Type B pancreatic cell (in vitro differentiated cells): Measurements from ENCODE around the gene EVC. TPM values are rescaled to one million over a fixed set of nuclear protein-coding genes. Genes with fewer than 3 reads are reported as not detected.

Source experiments
- DNase-seq: peaks from one replicate; pipeline ENCODE4 v3.0.0; 2021; ENCODE audit warnings: mixed read lengths; ENCODE audit not compliant: unreplicated experiment; ENCODE audit errors: extremely low spot score
- H3K27ac Mint-ChIP-seq: 2 replicates; pipeline ENCODE4 v1.8.0; 2021; ENCODE audit warnings: mild to moderate bottlenecking, mixed read lengths
- H3K27me3 Mint-ChIP-seq: 2 replicates; pipeline ENCODE4 v1.8.0; 2021; ENCODE audit warnings: mixed read lengths
- H3K36me3 Mint-ChIP-seq: 2 replicates; pipeline ENCODE4 v1.8.0; 2021; ENCODE audit warnings: mixed read lengths
- H3K4me1 Mint-ChIP-seq: one replicate; pipeline ENCODE4 v1.8.0; 2021; ENCODE audit warnings: mixed read lengths; ENCODE audit not compliant: unreplicated experiment
- H3K4me3 Mint-ChIP-seq: 2 replicates; pipeline ENCODE4 v1.8.0; 2021; ENCODE audit warnings: mild to moderate bottlenecking, mixed read lengths
- H3K9me3 Mint-ChIP-seq: 2 replicates; pipeline ENCODE4 v1.8.0; 2021; ENCODE audit warnings: mixed read lengths
- long read RNA-seq: library from polyadenylated mRNA; unstranded; transcript quantifications from one replicate; pipeline ENCODE4 v2.0.0, GENCODE V29; 2020
- total RNA-seq: library from RNA; stranded (reverse); gene quantifications from 2 replicates; pipeline ENCODE4 v1.2.1, GENCODE V29; 2021; ENCODE audit warnings: low replicate concordance
- TF ChIP-seq, protein P1 (sequence below): fragments of 200-600 bp; sonication (generic); conservative IDR thresholded peaks from 2 replicates; pipeline ENCODE4 v1.5.0; 2021; ENCODE audit warnings: antibody characterized with exemption, mild to moderate bottlenecking

The EVC gene
- total RNA-seq: 14.5 and 29.2 TPM in 2 replicates
- long read RNA-seq, partial matches to known transcripts: 1 of 3 reads
- long read RNA-seq, other reads (novel, unspliced or antisense): 2 of 3 reads

DNA sequence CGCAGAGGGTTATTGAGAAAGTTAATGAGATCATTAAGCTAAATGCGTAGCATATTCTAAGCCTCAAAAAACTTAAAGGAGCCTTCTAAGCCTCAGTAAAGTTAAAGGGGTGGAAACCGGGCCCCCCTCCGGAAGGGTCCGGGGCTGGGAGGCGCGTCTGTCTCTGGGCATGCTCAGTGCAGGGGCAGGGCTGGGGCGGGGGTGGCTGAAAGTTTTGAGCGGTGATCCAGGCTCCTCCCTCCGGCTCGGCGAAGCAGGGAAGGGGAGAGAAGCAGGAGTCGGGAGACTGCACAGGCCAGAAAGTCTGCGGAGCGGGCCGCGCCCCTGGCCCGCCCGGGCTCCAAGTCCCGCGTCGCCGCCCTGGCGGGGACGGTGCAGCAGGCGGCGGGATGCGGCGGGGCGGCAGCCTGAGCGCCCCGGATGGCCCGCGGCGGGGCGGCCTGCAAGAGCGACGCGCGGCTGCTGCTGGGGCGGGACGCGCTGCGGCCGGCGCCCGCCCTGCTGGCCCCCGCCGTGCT, at the start of gene EVC:
EVC (plus strand) TSS at position 241 of the 518 bp plus-strand sequence; CDS start at position 421, 180 bp downstream.
- Mint-ChIP-seq H3K36me3 (peaks cover 18% of the 10 kb centered on the region), H3K27ac (peak within 1 kb of the TSS; percentile 86), H3K27me3 (no peaks in the 10 kb centered on the region), H3K4me1 (peaks cover 32% of the 10 kb centered on the region), H3K4me3 (peak within 1 kb of the TSS; percentile 92), H3K9me3 (peaks cover 5% of the 10 kb centered on the region)
- TF ChIP-seq, protein P1, sequence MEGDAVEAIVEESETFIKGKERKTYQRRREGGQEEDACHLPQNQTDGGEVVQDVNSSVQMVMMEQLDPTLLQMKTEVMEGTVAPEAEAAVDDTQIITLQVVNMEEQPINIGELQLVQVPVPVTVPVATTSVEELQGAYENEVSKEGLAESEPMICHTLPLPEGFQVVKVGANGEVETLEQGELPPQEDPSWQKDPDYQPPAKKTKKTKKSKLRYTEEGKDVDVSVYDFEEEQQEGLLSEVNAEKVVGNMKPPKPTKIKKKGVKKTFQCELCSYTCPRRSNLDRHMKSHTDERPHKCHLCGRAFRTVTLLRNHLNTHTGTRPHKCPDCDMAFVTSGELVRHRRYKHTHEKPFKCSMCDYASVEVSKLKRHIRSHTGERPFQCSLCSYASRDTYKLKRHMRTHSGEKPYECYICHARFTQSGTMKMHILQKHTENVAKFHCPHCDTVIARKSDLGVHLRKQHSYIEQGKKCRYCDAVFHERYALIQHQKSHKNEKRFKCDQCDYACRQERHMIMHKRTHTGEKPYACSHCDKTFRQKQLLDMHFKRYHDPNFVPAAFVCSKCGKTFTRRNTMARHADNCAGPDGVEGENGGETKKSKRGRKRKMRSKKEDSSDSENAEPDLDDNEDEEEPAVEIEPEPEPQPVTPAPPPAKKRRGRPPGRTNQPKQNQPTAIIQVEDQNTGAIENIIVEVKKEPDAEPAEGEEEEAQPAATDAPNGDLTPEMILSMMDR: no peak
- DNase-seq: peak; percentile 83

DNA sequence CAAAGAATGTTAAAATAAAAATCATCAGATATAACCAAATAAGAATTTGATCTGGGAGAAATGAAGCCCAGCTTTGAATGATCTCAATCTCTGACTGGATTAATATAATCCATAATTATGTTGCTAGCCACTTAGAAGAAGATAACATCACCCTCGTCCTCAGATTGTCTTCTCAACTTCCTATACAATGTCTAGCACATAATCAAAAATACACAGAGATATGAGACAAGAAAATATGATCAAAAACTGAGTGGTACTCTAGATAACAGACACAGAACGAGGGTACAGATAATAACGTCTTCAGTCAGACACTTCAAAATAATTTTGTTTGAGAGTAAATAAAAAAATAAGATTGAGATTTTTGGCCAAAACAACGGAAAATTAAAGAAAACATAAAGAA, 49.8 kb upstream of the EVC start:
- DNase-seq: no peak
- H3K27me3 Mint-ChIP-seq: no peaks in the 10 kb centered on the region
- peaks cover 32% of the 10 kb centered on the region for H3K36me3 Mint-ChIP-seq
- H3K27ac Mint-ChIP-seq: no peak overlapping the region
- H3K9me3 Mint-ChIP-seq: peaks cover 6% of the 10 kb centered on the region
- TF ChIP-seq, protein P1: no peak
- no peak overlapping the region for H3K4me3 Mint-ChIP-seq
- H3K4me1 Mint-ChIP-seq: peaks cover 3% of the 10 kb centered on the region

DNA sequence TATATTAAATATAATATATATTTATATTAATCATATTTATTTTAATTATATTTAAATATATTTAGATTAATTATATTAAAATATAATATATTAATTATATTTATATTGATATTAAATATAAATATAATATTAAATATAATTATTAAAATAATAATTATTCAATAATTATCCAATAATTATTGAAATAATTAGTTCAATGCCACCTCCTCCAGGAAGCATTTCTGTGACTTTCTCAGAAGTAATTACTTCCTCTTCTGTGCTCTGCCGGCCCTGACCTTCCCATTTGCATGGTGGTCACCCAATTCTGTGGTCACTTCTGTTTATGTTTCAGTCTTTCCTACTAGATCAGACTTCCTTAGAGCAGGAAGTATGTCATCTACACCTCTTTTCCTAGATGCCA, 48.4 kb upstream of the EVC start:
- no peak for DNase-seq
- Mint-ChIP-seq H3K36me3 (peaks cover 31% of the 10 kb centered on the region), H3K27ac (no peak overlapping the region), H3K27me3 (no peaks in the 10 kb centered on the region), H3K9me3 (peaks cover 10% of the 10 kb centered on the region), H3K4me1 (no peaks in the 10 kb centered on the region), H3K4me3 (no peak overlapping the region)
- TF ChIP-seq, protein P1: no peak

DNA sequence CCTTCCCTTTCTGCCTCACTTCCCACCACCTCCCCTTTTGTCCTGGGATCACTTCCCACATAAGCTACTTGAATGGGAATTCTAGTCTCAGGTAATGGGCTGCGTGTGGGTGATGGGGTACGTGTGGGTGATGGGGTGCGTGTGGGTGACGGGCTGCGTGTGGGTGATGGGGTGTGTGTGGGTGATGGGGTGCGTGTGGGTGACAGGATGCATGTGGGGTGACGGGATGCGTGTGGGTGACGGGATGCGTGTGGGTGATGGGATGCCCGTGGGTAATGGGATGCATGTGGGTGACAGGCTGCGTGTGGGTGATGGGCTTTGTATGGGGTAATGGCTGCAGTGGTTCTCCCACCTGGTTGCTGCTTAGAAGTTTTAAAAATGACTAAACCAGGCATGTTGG, 46.2 kb upstream of the EVC start:
- peaks cover 26% of the 10 kb centered on the region for H3K36me3 Mint-ChIP-seq
- TF ChIP-seq, protein P1: no peak
- H3K4me1 Mint-ChIP-seq: no peaks in the 10 kb centered on the region
- no peak overlapping the region for H3K27ac Mint-ChIP-seq
- no peak overlapping the region for H3K4me3 Mint-ChIP-seq
- peaks cover 10% of the 10 kb centered on the region for H3K9me3 Mint-ChIP-seq
- no peak for DNase-seq
- no peaks in the 10 kb centered on the region for H3K27me3 Mint-ChIP-seq

DNA sequence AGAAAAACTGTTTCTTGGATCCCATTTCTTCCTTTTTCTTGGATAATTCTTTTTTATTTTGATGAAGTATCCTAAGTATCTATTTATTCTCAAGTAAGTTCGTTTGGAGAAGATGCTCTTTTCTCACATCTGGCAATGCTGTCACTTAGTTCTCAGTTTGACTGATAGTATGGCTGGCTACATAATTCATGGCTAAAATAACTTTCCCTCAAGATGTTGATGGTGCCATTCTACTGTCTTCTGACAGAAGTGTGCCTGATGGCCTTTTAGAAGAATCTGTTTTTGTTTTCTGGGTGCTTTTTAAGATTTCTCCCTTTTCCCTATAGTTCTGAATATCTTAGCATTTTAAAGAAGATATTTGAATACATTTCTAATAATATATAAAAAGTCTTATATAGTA, 44.3 kb upstream of the EVC start:
- Mint-ChIP-seq H3K36me3 (peaks cover 19% of the 10 kb centered on the region), H3K9me3 (peaks cover 9% of the 10 kb centered on the region), H3K4me1 (no peaks in the 10 kb centered on the region), H3K4me3 (no peak overlapping the region), H3K27ac (no peak overlapping the region), H3K27me3 (no peaks in the 10 kb centered on the region)
- DNase-seq: no peak
- TF ChIP-seq, protein P1: no peak
